Hepatocyte (in vitro differentiated cells): ENCODE results near the gene SLC1A1. TPM values are rescaled to one million over a fixed set of nuclear protein-coding genes. Genes with fewer than 3 reads are reported as not detected.
"Not testable (repeated sequence)": the region's sequence is repeated elsewhere in the genome, so short reads cannot be mapped to it uniquely, and the experiment has no call there.

Experiments
- DNase-seq: peaks from one replicate; pipeline ENCODE4 v3.0.0-alpha.2; 2016; ENCODE audit warnings: low spot score
- H2AFZ ChIP-seq: fragments of 200-600 bp; sonication (generic); 2 replicates; pipeline ENCODE4 v1.6.0; 2016; ENCODE audit warnings: antibody characterized with exemption, mild to moderate bottlenecking
- H3K27ac ChIP-seq: fragments of 200-600 bp; sonication (generic); 2 replicates; pipeline ENCODE4 v1.5.1; 2016; ENCODE audit warnings: mild to moderate bottlenecking
- H3K27me3 ChIP-seq: fragments of 200-600 bp; sonication (generic); 2 replicates; pipeline ENCODE4 v1.6.1; 2016
- H3K36me3 ChIP-seq: fragments of 200-600 bp; sonication (generic); replicated peaks from 2 replicates; pipeline ENCODE4 v1.5.1; 2016; ENCODE audit warnings: low read depth; ENCODE audit not compliant: insufficient read depth
- H3K4me1 ChIP-seq: fragments of 200-600 bp; sonication (generic); 2 replicates; pipeline ENCODE4 v1.5.1; 2016; ENCODE audit warnings: mild to moderate bottlenecking, moderate library complexity; ENCODE audit not compliant: insufficient read depth
- H3K4me2 ChIP-seq: fragments of 200-600 bp; sonication (generic); 2 replicates; pipeline ENCODE4 v1.6.0; 2016
- H3K4me3 ChIP-seq: fragments of 200-600 bp; sonication (generic); 2 replicates; pipeline ENCODE4 v1.5.1; 2016; ENCODE audit warnings: mild to moderate bottlenecking
- H3K79me2 ChIP-seq: fragments of 200-600 bp; sonication (generic); 2 replicates; pipeline ENCODE4 v1.6.0; 2017; ENCODE audit warnings: mild to moderate bottlenecking
- H3K9me2 ChIP-seq: fragments of 200-600 bp; sonication (generic); replicated peaks from 2 replicates; pipeline ENCODE4 v1.6.0; 2017; ENCODE audit warnings: mild to moderate bottlenecking; ENCODE audit not compliant: insufficient read depth
- H3K9me3 ChIP-seq: fragments of 200-600 bp; sonication (generic); 2 replicates; pipeline ENCODE4 v1.5.1; 2016; ENCODE audit warnings: low read depth, mild to moderate bottlenecking
- H4K20me1 ChIP-seq: fragments of 200-600 bp; sonication (generic); 2 replicates; pipeline ENCODE4 v1.6.0; 2016; ENCODE audit warnings: mild to moderate bottlenecking; ENCODE audit not compliant: insufficient read depth, poor library complexity, severe bottlenecking
- EZH2 ChIP-seq: fragments of 200-600 bp; sonication (generic); IDR thresholded peaks from 2 replicates; pipeline ENCODE4 v1.6.1; 2016; ENCODE audit warnings: antibody characterized with exemption, mild to moderate bottlenecking, borderline replicate concordance
- EZH2phosphoT487 ChIP-seq: fragments of 200-600 bp; sonication (generic); IDR thresholded peaks from one replicate; pipeline ENCODE4 v1.6.1; 2018; ENCODE audit warnings: antibody characterized with exemption, mild to moderate bottlenecking, low read depth, moderate library complexity; ENCODE audit not compliant: unreplicated experiment, severe bottlenecking
- WGBS: methylation state at CpG from one replicate; pipeline ENCODE4 v1.1.6; 2016; ENCODE audit warnings: low lambda C conversion rate; ENCODE audit errors: missing lambda C conversion rate; 5-methylcytosine and 5-hydroxymethylcytosine counted together
- polyA plus RNA-seq: library from polyadenylated mRNA; unstranded; fragments of >200 nt; fragmentation: Nextera tagmentation; extraction: Ambion mirVana; gene quantifications from 2 replicates; pipeline ENCODE4 v1.2.1, GENCODE V29; 2016
- total RNA-seq: library from RNA; depleted of rRNA; stranded (reverse); fragments of >200 nt; gene quantifications from 2 replicates; pipeline ENCODE4 v1.2.3, GENCODE V29; 2014
- TF ChIP-seq, protein P1 (sequence below): fragments of 200-600 bp; sonication (generic); IDR thresholded peaks from 2 replicates; pipeline ENCODE4 v1.5.1; 2016; ENCODE audit warnings: antibody characterized with exemption, mild to moderate bottlenecking; ENCODE audit not compliant: poor library complexity

The SLC1A1 gene
- total and polyA plus RNA-seq, 2 experiments from 2014 or later = 36.1 to 50.7 TPM

DNA sequence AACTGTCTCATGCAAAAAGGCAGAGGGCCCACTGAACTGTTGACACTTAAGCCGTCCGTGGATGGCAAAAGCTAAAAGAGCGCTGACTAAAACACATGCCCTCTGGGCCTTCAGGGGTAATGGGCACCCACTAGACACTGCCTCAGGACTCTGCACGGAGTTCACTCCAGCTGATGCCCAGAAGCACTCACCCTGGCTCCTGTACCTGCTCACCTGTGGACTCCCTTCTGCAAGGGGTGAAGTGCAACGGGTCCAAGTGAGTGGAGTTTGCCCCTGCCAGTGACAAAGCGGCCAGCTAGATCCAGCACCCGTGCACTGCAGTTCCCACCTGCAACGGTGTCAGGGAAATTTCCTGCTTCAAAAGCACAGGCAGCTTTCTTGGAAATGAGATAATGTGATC lies 50.2 kb downstream of the SLC1A1 start:
- Histone ChIP-seq H3K4me2 (no peak overlapping the region), H3K27ac (no peak overlapping the region), H3K79me2 (no peaks in the 10 kb centered on the region), H3K4me3 (no peak overlapping the region), H3K36me3 (no peaks in the 10 kb centered on the region), H3K4me1 (peaks cover 12% of the 10 kb centered on the region), H3K27me3 (no peaks in the 10 kb centered on the region), H4K20me1 (no peaks in the 10 kb centered on the region), H3K9me2 (no peaks in the 10 kb centered on the region), H3K9me3 (no peaks in the 10 kb centered on the region), H2AFZ (no peak overlapping the region)
- 81% methylated on average over 8 of the region's 8 CpGs for WGBS
- no peak for TF ChIP-seq EZH2phosphoT487
- TF ChIP-seq, protein P1, sequence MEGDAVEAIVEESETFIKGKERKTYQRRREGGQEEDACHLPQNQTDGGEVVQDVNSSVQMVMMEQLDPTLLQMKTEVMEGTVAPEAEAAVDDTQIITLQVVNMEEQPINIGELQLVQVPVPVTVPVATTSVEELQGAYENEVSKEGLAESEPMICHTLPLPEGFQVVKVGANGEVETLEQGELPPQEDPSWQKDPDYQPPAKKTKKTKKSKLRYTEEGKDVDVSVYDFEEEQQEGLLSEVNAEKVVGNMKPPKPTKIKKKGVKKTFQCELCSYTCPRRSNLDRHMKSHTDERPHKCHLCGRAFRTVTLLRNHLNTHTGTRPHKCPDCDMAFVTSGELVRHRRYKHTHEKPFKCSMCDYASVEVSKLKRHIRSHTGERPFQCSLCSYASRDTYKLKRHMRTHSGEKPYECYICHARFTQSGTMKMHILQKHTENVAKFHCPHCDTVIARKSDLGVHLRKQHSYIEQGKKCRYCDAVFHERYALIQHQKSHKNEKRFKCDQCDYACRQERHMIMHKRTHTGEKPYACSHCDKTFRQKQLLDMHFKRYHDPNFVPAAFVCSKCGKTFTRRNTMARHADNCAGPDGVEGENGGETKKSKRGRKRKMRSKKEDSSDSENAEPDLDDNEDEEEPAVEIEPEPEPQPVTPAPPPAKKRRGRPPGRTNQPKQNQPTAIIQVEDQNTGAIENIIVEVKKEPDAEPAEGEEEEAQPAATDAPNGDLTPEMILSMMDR = no peak
- TF ChIP-seq EZH2 = no peak
- no peak for DNase-seq

- no peak overlapping the region for H2AFZ ChIP-seq
- peaks cover 12% of the 10 kb centered on the region for H3K4me1 ChIP-seq
- no peaks in the 10 kb centered on the region for H3K36me3 ChIP-seq
- no peak for DNase-seq
- no peak overlapping the region for H3K4me3 ChIP-seq
- H3K27me3 ChIP-seq = no peaks in the 10 kb centered on the region
- H3K79me2 ChIP-seq = no peaks in the 10 kb centered on the region
- TF ChIP-seq, protein P1 = no peak
- TF ChIP-seq EZH2phosphoT487 (no peak), EZH2 (no peak)
- no peaks in the 10 kb centered on the region for H3K9me2 ChIP-seq
- H3K4me2 ChIP-seq = no peak overlapping the region
- peak overlapping the region; percentile 60 for H3K27ac ChIP-seq
- WGBS = 63% methylated on average over 3 of the region's 3 CpGs
- no peaks in the 10 kb centered on the region for H3K9me3 ChIP-seq
- no peaks in the 10 kb centered on the region for H4K20me1 ChIP-seq
Measured at GRCh38 chr9:4541281-4541680, 51.0 kb downstream of the SLC1A1 start.

DNA sequence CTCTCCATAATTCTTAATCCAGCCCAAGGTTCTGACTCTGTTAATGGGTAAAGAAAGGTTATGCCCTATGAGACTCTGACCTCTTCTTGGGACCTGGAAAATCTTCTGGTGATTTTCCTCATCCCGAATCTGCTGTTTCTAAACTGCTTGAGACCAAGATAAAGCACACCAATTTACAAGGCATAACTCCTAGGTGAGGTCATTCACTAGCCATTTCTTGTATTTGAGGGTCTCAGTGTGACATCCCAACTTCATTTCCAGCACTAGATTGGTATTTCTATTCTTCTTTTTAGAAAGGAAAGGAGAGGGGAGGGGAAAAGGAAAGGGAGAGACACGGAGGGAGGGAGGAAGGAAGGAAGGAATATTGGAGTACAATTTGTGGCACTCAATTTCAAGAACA lies 51.6 kb downstream of the SLC1A1 start:
- no peaks in the 10 kb centered on the region for H4K20me1 ChIP-seq
- no peaks in the 10 kb centered on the region for H3K27me3 ChIP-seq
- no peak overlapping the region for H3K4me2 ChIP-seq
- H3K36me3 ChIP-seq = no peaks in the 10 kb centered on the region
- no peaks in the 10 kb centered on the region for H3K9me2 ChIP-seq
- no peak for DNase-seq
- WGBS = 17% methylated on average over 2 of the region's 2 CpGs
- TF ChIP-seq EZH2phosphoT487 (no peak), EZH2 (no peak)
- TF ChIP-seq, protein P1 = no peak
- H2AFZ ChIP-seq = no peak overlapping the region
- no peak overlapping the region for H3K4me3 ChIP-seq
- H3K27ac ChIP-seq = peak overlapping the region; percentile 60
- peaks cover 13% of the 10 kb centered on the region for H3K4me1 ChIP-seq
- H3K79me2 ChIP-seq = no peaks in the 10 kb centered on the region
- no peaks in the 10 kb centered on the region for H3K9me3 ChIP-seq

- H3K27ac ChIP-seq, H4K20me1 ChIP-seq, DNase-seq, H3K4me3 ChIP-seq, H3K27me3 ChIP-seq, H3K9me3 ChIP-seq, H2AFZ ChIP-seq, H3K4me2 ChIP-seq, H3K36me3 ChIP-seq, H3K79me2 ChIP-seq, H3K9me2 ChIP-seq: not testable (repeated sequence)
- WGBS = 87% methylated on average over 5 of the region's 5 CpGs
- H3K4me1 ChIP-seq = peaks cover 18% of the 10 kb centered on the region
Measured at GRCh38 chr9:4544714-4545113, 54.4 kb downstream of the SLC1A1 start.
